ENCODE measurements around the gene ESRRG.

GRCh38 chr1:216462066-216462775, 261.0 kb downstream of the ESRRG start:
- no peak for TF ChIP-seq CTCF (IDR thresholded peaks at IDR 0.05)
- TF ChIP-seq POLR2A (IDR thresholded peaks at IDR 0.05), result no peak

Data from thyroid gland (tissue), 4 donors.